ENCODE results near the gene CACNA2D3. TPM values are rescaled to one million over a fixed set of nuclear protein-coding genes. Genes with fewer than 3 reads are reported as not detected.

Gene CACNA2D3
- total RNA-seq, 4 donors from 2014 or later, result 0.83 to 5.0 (median 2.5) TPM

DNA sequence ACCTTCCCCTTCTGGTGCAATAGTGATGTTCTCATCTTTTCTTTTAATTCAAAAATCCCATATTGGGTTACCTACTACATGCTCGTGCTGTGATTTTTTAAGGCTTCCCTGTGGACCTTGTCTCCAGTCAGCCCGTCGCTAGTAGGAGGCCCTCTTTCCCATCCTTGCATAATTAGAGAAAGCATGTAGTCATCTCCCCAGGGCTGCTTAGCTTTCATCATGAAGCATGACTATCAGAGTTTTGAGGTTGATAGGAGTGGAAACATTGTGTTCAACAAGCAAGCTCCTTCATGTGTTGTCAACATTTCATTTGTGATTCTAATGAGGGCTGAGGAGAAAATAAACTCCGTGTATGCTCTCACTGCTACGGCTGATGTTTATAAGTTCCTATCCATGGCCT lies 814.2 kb downstream of the CACNA2D3 start:
- Histone ChIP-seq H3K27me3 (no peaks in the 10 kb centered on the region), H3K36me3 (no peaks in the 10 kb centered on the region), H3K27ac (no peak overlapping the region), H3K9me3 (no peaks in the 10 kb centered on the region), H3K4me1 (no peaks in the 10 kb centered on the region), H3K4me3 (no peak overlapping the region)
- intact Hi-C loops (cut with DNase I; ENCODE audit: low total_unique reads), result no loop called here
- TF ChIP-seq POLR2A (IDR thresholded peaks at IDR 0.05), result no peak
- TF ChIP-seq, protein P1, sequence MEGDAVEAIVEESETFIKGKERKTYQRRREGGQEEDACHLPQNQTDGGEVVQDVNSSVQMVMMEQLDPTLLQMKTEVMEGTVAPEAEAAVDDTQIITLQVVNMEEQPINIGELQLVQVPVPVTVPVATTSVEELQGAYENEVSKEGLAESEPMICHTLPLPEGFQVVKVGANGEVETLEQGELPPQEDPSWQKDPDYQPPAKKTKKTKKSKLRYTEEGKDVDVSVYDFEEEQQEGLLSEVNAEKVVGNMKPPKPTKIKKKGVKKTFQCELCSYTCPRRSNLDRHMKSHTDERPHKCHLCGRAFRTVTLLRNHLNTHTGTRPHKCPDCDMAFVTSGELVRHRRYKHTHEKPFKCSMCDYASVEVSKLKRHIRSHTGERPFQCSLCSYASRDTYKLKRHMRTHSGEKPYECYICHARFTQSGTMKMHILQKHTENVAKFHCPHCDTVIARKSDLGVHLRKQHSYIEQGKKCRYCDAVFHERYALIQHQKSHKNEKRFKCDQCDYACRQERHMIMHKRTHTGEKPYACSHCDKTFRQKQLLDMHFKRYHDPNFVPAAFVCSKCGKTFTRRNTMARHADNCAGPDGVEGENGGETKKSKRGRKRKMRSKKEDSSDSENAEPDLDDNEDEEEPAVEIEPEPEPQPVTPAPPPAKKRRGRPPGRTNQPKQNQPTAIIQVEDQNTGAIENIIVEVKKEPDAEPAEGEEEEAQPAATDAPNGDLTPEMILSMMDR (IDR thresholded peaks at IDR 0.05), result no peak
- no peak for DNase-seq

DNA sequence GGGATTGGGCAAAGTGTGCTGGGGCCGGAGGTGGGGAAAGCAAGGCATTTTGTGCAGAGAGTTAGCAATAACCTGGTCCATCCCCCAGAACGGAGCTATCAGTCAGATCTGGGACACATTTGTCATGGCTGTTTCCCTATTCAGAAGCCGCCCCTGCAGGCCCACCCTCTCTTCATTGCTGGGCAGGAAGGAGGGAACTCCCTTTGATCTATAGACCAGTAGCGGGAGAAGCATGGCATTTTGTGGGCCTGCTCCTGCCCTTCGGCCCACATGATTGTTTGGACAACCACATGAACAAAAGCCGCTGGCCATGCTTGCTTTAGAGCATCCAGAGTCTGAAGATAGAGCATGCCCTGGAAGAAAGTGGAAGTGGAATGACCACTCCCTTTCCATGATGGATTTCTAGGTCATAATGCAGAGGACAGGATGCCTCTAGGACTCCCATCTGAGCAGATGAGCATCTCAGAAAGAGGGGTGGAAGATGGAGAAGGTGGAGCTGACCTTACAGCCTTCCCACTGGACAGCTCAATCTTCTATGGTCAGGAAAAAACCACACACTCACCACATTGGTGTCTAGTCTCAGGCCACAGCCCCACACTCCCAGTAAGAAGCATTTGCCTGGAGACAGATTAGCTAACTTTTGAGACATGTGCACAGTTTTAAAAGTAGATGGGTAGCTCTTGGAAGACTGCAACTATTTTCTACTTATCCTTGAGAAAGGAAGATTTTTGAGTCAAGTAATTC lies 817.4 kb downstream of the CACNA2D3 start:
- Histone ChIP-seq H3K27me3 (no peaks in the 10 kb centered on the region), H3K4me1 (no peaks in the 10 kb centered on the region), H3K36me3 (no peaks in the 10 kb centered on the region), H3K27ac (no peak overlapping the region), H3K9me3 (no peaks in the 10 kb centered on the region), H3K4me3 (no peak overlapping the region)
- no peak for DNase-seq
- intact Hi-C loops (cut with DNase I; ENCODE audit: low total_unique reads), result no loop called here
- TF ChIP-seq, protein P1 (IDR thresholded peaks at IDR 0.05), result no peak
- no peak for TF ChIP-seq POLR2A (IDR thresholded peaks at IDR 0.05)

DNA sequence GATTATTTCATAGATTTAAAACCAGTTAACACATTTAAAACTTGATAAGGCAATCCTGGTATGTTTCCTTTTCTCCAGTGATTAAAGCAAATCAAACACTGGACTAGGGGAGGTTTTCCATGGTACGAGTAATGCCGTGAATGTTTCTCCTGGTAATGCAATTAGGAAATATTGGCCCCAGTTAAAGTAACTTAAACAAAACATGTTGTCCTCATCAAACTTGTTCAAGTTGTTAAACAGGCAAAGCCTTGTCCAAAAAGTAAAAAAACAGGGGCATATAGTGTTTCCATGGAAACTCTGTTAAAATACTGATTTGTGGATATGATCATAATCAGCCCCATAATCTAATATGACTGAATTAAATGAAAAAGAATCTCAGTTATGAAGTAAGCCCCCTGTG lies 818.6 kb downstream of the CACNA2D3 start:
- no peaks in the 10 kb centered on the region for H3K4me1 ChIP-seq
- DNase-seq, result no peak
- intact Hi-C loops (cut with DNase I; ENCODE audit: low total_unique reads), result no loop called here
- TF ChIP-seq, protein P1 (IDR thresholded peaks at IDR 0.05), result no peak
- TF ChIP-seq POLR2A (IDR thresholded peaks at IDR 0.05), result no peak
- no peaks in the 10 kb centered on the region for H3K9me3 ChIP-seq
- no peak overlapping the region for H3K27ac ChIP-seq
- no peaks in the 10 kb centered on the region for H3K36me3 ChIP-seq
- H3K27me3 ChIP-seq, result no peaks in the 10 kb centered on the region
- no peak overlapping the region for H3K4me3 ChIP-seq

DNA sequence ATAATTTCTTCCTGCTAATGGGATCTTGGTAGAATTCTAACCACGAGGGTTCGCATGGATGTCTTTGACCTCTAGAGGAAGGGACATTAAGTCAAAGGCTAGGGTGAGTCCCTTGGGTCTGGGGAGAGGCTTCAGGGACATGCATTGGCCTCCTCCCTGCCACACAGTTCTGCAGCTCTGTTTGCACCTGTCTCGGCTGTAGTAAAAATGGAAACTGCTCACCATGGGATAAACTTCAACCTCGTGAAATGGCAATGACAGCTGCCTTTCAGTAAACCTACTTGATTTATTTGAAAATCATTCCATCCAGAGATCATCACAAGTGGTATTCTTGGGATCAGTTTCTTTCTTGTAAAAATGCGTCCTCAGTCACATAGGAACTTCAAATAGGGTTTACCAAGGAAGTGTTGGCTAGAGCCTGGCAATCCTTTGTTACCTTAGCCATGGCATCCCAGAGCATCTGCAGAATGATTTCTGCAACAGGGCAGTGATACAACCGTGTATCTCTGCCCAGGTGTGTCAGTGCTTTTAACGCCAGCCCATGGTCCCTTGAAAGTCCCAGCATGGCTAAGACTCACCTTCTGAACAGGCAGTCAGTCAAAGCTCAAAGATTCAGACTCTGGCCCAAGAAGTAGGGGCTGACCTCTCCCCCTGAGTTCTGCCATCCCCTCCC lies 819.5 kb downstream of the CACNA2D3 start:
- no peaks in the 10 kb centered on the region for H3K36me3 ChIP-seq

More for the DNA sequence above, 819.5 kb downstream of the CACNA2D3 start:
- intact Hi-C loops (cut with DNase I; ENCODE audit: low total_unique reads), result no loop called here
- Histone ChIP-seq H3K4me3 (no peak overlapping the region), H3K27me3 (no peaks in the 10 kb centered on the region), H3K27ac (no peak overlapping the region), H3K4me1 (no peaks in the 10 kb centered on the region), H3K9me3 (no peaks in the 10 kb centered on the region)
- DNase-seq, result no peak
- TF ChIP-seq, protein P1 (IDR thresholded peaks at IDR 0.05), result no peak
- no peak for TF ChIP-seq POLR2A (IDR thresholded peaks at IDR 0.05)

Measured in uterus (tissue), 4 donors.